ENCODE data around the gene GSS.
A peak's percentile ranks its signal among the peaks of the same experiment; 100 is the strongest.

GSS gene

DNA sequence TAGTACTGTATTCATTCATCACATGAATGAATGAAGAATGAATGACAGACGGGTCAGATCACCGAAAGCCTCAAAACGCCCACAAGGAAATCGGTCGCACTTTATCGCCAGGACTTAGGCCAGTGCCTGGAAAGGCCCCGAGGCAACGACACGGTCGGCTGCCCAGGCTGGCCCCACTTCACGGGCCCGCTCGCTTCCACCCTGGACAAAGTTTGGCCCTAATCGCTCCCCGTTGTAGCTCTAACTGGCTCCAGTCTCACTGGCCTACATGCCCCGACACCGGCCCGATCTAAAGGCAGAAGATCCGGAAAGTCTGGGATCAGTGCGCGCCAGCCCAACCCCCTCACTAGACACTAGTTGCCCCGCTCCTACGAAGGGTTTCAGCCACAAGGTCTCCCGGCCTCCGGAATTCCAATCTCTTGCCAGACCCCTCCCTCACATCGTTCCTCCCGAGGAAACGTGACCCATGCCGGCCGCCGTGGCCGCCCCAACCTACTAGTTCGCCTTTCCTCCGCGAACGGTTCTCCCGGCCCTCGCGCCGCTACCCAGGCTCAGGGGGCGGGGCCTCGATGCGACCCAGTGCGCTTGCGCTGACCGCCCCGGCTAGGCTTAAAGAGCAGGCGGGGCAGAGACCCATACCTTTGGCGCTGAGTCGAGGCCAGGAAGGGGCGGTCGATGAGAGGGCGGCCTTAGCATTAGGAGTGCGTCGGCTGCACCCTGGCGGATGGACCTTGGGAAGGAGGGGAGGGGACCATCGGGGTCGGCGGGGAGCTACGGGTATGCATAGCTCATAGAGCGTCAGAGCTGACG is at the start of gene GSS, which contains the start of gene MYH7B:
GSS (minus strand) TSS at position 576 of the 810 bp plus-strand sequence. CDS start 3,954 bp downstream, outside the sequence.
MYH7B (plus strand) TSS at position 638 of the 810 bp plus-strand sequence. CDS start 22,138 bp downstream, outside the sequence.
- no peaks in the 10 kb centered on the region for H3K27me3 ChIP-seq (ENCODE audit: insufficient read depth, low read length)
- H3K4me1 ChIP-seq (ENCODE audit: insufficient read depth, low read length) = peaks cover 11% of the 10 kb centered on the region
- peaks cover 2% of the 10 kb centered on the region for H3K9me3 ChIP-seq (ENCODE audit: low read length)
- H3K36me3 ChIP-seq (ENCODE audit: insufficient read depth, low read length) = no peaks in the 10 kb centered on the region
- H3K4me3 ChIP-seq (ENCODE audit: low read length) = peak within 1 kb of the TSS; percentile 80
- peak within 1 kb of the TSS; percentile 81 for H2AFZ ChIP-seq (ENCODE audit: low read depth, low read length)

GRCh38 chr20:35004749-35005462 is 49.3 kb upstream of the GSS start:
- no peak overlapping the region for H3K4me3 ChIP-seq (ENCODE audit: low read length)
- H2AFZ ChIP-seq (ENCODE audit: low read depth, low read length) = no peak overlapping the region
- H3K9me3 ChIP-seq (ENCODE audit: low read length) = no peaks in the 10 kb centered on the region
- no peaks in the 10 kb centered on the region for H3K4me1 ChIP-seq (ENCODE audit: insufficient read depth, low read length)
- no peaks in the 10 kb centered on the region for H3K27me3 ChIP-seq (ENCODE audit: insufficient read depth, low read length)
- peaks cover 94% of the 10 kb centered on the region for H3K36me3 ChIP-seq (ENCODE audit: insufficient read depth, low read length)

DNA sequence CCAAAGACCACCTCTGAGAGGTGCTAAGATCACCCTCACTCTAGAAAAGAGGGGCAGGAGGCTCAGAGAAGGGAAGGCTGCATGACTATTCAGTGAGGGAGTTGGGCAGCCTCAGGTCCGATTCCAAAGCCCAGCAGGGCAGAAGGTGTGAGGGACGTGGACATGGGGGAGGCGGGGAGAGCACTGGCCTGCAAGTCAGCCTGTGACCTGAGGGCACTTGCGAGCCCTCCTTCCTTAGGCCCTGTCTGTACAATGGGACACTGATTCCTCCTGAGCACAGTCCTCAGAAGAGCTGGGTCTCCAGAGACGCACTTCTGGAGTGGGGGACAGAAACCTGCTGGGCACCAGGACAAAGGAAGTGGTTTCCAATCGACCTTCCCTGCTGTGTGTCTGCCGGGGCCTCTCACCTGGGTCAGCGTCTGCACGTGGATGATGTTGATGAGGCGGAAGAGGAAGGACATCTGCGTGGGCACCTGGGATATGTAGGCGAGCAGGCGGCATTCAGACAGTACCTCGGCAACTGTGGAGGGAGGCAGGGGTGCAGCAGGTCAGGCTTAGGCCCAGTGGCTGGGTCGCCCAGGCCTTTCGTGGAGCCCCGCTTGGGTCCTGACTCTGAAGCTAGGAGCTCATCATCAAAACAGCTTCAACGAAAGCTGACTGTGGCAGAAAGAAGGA is 48.6 kb upstream of the GSS start:
- peaks cover 94% of the 10 kb centered on the region for H3K36me3 ChIP-seq (ENCODE audit: insufficient read depth, low read length)
- H3K9me3 ChIP-seq (ENCODE audit: low read length) = no peaks in the 10 kb centered on the region
- H3K4me1 ChIP-seq (ENCODE audit: insufficient read depth, low read length) = no peaks in the 10 kb centered on the region
- no peak overlapping the region for H2AFZ ChIP-seq (ENCODE audit: low read depth, low read length)
- H3K27me3 ChIP-seq (ENCODE audit: insufficient read depth, low read length) = no peaks in the 10 kb centered on the region
- H3K4me3 ChIP-seq (ENCODE audit: low read length) = no peak overlapping the region

DNA sequence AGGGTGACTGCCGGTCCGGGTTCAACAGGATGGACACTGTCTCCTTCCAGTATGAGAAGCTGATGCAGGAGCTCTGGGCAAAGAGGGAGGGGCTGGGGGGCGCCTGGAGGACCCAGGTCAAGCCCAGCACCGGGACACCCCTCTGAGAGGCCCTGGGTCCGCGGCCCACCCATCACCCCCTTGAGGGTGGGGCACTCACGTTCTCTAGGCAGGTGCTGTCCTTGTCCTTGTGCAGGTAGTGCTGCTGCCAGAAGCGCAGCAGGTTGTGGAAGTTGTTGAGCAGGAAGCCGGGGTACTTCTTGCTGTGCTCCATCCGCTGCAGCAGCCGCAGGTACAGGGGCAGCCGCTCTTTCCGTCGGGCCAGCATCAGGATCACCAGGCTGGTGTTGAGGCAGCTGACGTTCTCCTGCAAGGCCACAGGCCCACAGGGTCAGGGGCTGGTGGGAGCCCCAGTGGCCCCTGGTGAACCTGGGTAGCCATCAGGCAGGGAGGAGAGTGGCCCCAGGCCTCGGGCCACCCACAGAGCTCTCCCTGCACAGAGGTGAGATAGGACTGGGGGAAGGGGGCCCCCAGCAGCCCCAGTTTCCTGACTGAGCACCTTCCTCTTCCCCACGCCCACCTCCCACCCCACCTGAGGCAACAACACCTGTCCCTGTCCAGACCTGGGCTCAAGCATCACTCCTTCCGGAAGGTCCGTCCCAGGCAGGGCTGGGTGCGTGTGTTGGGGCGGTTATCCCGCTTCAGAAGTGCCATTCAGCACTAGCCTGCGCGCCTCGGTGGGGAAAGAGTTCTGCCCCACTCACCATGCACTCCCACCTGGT is 47.8 kb upstream of the GSS start:
- no peaks in the 10 kb centered on the region for H3K4me1 ChIP-seq (ENCODE audit: insufficient read depth, low read length)

GRCh38 chr20:35002426-35003210 is 47.0 kb upstream of the GSS start:
- Histone ChIP-seq H3K36me3 (ENCODE audit: insufficient read depth, low read length) (peaks cover 93% of the 10 kb centered on the region), H3K27me3 (ENCODE audit: insufficient read depth, low read length) (no peaks in the 10 kb centered on the region), H2AFZ (ENCODE audit: low read depth, low read length) (no peak overlapping the region), H3K9me3 (ENCODE audit: low read length) (no peaks in the 10 kb centered on the region), H3K4me3 (ENCODE audit: low read length) (no peak overlapping the region), H3K4me1 (ENCODE audit: insufficient read depth, low read length) (no peaks in the 10 kb centered on the region)

More for the DNA sequence above, 47.8 kb upstream of the GSS start:
- Histone ChIP-seq H3K4me3 (ENCODE audit: low read length) (no peak overlapping the region), H3K27me3 (ENCODE audit: insufficient read depth, low read length) (no peaks in the 10 kb centered on the region), H3K36me3 (ENCODE audit: insufficient read depth, low read length) (peaks cover 94% of the 10 kb centered on the region), H3K9me3 (ENCODE audit: low read length) (no peaks in the 10 kb centered on the region), H2AFZ (ENCODE audit: low read depth, low read length) (no peak overlapping the region)

- Histone ChIP-seq H3K27me3 (ENCODE audit: insufficient read depth, low read length) (no peaks in the 10 kb centered on the region), H3K36me3 (ENCODE audit: insufficient read depth, low read length) (peaks cover 88% of the 10 kb centered on the region), H3K9me3 (ENCODE audit: low read length) (no peaks in the 10 kb centered on the region), H2AFZ (ENCODE audit: low read depth, low read length) (no peak overlapping the region), H3K4me3 (ENCODE audit: low read length) (no peak overlapping the region), H3K4me1 (ENCODE audit: insufficient read depth, low read length) (no peaks in the 10 kb centered on the region)
Measured at GRCh38 chr20:35001596-35002362, 46.2 kb upstream of the GSS start.

GRCh38 chr20:35000922-35001595 is 45.5 kb upstream of the GSS start:
- no peaks in the 10 kb centered on the region for H3K27me3 ChIP-seq (ENCODE audit: insufficient read depth, low read length)
- no peaks in the 10 kb centered on the region for H3K4me1 ChIP-seq (ENCODE audit: insufficient read depth, low read length)
- H2AFZ ChIP-seq (ENCODE audit: low read depth, low read length) = no peak overlapping the region
- no peaks in the 10 kb centered on the region for H3K9me3 ChIP-seq (ENCODE audit: low read length)
- H3K36me3 ChIP-seq (ENCODE audit: insufficient read depth, low read length) = peaks cover 87% of the 10 kb centered on the region
- no peak overlapping the region for H3K4me3 ChIP-seq (ENCODE audit: low read length)

DNA sequence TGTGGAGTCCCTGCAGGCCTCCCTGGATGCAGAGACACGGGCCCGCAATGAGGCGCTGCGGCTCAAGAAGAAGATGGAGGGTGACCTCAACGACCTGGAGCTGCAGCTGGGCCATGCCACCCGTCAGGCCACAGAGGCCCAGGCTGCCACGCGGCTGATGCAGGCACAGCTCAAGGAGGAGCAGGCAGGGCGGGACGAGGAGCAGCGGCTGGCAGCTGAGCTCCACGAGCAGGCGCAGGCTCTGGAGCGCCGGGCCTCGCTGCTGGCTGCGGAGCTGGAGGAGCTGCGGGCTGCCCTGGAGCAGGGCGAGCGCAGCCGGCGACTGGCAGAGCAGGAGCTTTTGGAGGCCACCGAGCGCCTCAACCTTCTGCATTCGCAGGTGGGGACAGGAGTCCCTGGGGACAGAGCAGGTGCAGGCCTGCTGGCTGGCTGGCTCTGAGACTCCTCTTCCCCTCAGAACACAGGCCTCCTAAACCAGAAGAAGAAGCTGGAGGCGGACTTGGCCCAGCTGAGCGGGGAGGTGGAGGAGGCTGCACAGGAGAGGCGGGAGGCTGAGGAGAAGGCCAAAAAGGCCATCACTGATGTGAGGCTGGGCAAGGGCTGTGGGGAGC is 44.8 kb upstream of the GSS start:
- Histone ChIP-seq H3K9me3 (ENCODE audit: low read length) (no peaks in the 10 kb centered on the region), H3K4me3 (ENCODE audit: low read length) (no peak overlapping the region), H3K27me3 (ENCODE audit: insufficient read depth, low read length) (no peaks in the 10 kb centered on the region), H2AFZ (ENCODE audit: low read depth, low read length) (no peak overlapping the region), H3K36me3 (ENCODE audit: insufficient read depth, low read length) (peaks cover 87% of the 10 kb centered on the region), H3K4me1 (ENCODE audit: insufficient read depth, low read length) (no peaks in the 10 kb centered on the region)

DNA sequence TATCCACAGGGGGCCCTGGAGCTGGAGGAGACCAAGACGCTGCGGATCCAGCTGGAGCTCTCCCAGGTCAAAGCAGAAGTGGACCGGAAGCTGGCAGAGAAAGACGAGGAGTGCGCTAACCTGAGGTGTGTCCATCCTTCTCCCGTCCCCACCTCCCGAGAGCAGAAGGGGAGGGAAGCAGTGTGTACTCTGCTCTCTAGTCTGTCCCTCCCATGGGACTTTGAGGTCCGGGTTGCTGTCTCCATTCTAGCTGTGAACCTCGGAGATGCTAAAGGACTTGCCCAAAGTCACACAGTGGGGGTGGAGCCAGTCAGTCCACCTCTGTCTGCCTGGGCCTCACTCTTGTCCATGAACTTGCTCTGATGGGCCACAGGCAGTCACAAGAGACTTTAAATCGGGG is 44.2 kb upstream of the GSS start:
- Histone ChIP-seq H3K36me3 (ENCODE audit: insufficient read depth, low read length) (peaks cover 87% of the 10 kb centered on the region), H3K4me1 (ENCODE audit: insufficient read depth, low read length) (no peaks in the 10 kb centered on the region), H2AFZ (ENCODE audit: low read depth, low read length) (no peak overlapping the region), H3K4me3 (ENCODE audit: low read length) (no peak overlapping the region), H3K27me3 (ENCODE audit: insufficient read depth, low read length) (no peaks in the 10 kb centered on the region), H3K9me3 (ENCODE audit: low read length) (no peaks in the 10 kb centered on the region)

DNA sequence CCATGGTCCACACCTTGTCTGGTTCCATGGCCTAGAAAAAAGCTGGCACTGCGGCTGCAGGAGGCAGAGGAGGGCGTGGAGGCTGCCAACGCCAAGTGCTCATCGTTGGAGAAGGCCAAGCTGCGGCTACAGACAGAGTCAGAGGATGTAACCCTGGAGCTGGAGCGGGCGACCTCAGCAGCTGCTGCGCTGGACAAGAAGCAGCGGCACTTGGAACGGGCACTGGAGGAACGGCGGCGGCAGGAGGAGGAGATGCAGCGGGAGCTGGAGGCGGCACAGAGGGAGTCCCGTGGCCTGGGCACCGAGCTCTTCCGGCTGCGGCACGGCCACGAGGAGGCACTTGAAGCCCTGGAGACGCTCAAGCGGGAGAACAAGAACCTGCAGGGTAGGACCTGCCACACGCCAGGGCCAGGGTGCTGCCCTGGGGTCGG is 43.4 kb upstream of the GSS start:
- H3K9me3 ChIP-seq (ENCODE audit: low read length) = no peaks in the 10 kb centered on the region
- H3K36me3 ChIP-seq (ENCODE audit: insufficient read depth, low read length) = peaks cover 86% of the 10 kb centered on the region
- H3K4me3 ChIP-seq (ENCODE audit: low read length) = no peak overlapping the region
- H3K4me1 ChIP-seq (ENCODE audit: insufficient read depth, low read length) = no peaks in the 10 kb centered on the region
- no peak overlapping the region for H2AFZ ChIP-seq (ENCODE audit: low read depth, low read length)
- no peaks in the 10 kb centered on the region for H3K27me3 ChIP-seq (ENCODE audit: insufficient read depth, low read length)

Measured in neuron (in vitro differentiated cells).